ENCODE data around the gene CMTR1.

Gene CMTR1

GRCh38 chr6:37477656-37478435, 44.8 kb downstream of the CMTR1 start:
- peaks cover 28% of the 10 kb centered on the region for H3K36me3 ChIP-seq (replicated peaks)
- no peak overlapping the region for H3K27ac ChIP-seq
- H3K4me3 ChIP-seq (ENCODE audit: low read depth, low read length), result no peak overlapping the region
- H3K27me3 ChIP-seq (replicated peaks), result no peaks in the 10 kb centered on the region
- no peak for DNase-seq
- TF ChIP-seq, protein P1, sequence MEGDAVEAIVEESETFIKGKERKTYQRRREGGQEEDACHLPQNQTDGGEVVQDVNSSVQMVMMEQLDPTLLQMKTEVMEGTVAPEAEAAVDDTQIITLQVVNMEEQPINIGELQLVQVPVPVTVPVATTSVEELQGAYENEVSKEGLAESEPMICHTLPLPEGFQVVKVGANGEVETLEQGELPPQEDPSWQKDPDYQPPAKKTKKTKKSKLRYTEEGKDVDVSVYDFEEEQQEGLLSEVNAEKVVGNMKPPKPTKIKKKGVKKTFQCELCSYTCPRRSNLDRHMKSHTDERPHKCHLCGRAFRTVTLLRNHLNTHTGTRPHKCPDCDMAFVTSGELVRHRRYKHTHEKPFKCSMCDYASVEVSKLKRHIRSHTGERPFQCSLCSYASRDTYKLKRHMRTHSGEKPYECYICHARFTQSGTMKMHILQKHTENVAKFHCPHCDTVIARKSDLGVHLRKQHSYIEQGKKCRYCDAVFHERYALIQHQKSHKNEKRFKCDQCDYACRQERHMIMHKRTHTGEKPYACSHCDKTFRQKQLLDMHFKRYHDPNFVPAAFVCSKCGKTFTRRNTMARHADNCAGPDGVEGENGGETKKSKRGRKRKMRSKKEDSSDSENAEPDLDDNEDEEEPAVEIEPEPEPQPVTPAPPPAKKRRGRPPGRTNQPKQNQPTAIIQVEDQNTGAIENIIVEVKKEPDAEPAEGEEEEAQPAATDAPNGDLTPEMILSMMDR (IDR thresholded peaks at IDR 0.05; ENCODE audit: low read depth, low read length, missing control alignments), result no peak
- in situ Hi-C loops (cut with HindIII; ENCODE audit: low pct_ligation_motif_present, low sequenced_read_pairs), result no loop called here

DNA sequence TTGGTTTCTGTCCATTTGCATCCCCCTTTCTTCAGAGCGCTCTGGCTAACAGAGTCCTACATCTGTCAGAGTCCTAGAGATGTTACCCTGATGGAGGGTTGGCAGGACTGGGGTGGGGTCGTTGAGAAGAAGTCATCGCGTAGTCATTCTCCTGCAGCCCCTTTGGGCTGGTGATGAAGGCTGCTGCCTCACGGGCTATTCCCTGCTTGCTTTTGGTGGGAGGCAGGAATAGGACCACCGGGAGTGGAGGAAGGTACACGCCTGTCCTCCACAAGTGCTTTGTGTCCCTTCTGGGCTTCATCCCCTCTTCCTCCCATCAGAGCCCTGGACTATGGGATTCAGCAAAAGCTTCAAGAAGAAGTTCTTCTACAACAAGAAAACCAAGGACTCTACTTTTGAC, 45.8 kb downstream of the CMTR1 start:
- in situ Hi-C loops (cut with HindIII; ENCODE audit: low pct_ligation_motif_present, low sequenced_read_pairs), result no loop called here
- H3K27ac ChIP-seq, result no peak overlapping the region
- H3K27me3 ChIP-seq (replicated peaks), result no peaks in the 10 kb centered on the region
- no peak for DNase-seq
- no peak overlapping the region for H3K4me3 ChIP-seq (ENCODE audit: low read depth, low read length)
- peaks cover 33% of the 10 kb centered on the region for H3K36me3 ChIP-seq (replicated peaks)
- TF ChIP-seq, protein P1 (IDR thresholded peaks at IDR 0.05; ENCODE audit: low read depth, low read length, missing control alignments), result no peak

DNA sequence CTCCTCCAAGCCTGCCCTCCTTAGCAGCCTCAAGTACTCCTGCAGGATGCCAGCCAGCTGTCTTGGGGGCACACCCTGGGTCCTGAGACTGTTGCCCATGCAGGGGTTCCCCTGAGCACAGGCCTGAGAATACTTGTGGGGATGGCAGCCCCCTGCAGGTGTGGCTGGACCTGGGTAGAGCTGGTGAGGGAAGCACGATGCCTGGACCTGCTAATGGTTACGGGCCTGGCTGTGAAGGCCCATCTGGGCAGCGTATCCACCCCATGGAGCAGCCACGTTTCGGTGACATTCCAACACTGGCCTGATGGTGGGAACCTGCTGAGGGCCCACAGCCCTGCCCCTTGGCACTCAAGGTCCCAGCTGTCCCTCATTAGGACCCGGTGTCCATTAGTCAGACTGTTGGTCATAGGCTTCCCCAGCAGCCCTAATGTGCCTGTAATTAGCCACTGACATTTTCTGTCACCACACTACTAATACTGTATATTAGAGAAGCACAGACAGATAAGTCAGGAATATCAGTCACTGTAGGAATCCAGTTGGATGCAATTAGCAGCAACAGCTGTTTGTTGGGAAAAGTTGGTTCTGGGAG, 46.3 kb downstream of the CMTR1 start:
- no peak for DNase-seq
- H3K27me3 ChIP-seq (replicated peaks), result no peaks in the 10 kb centered on the region
- peaks cover 33% of the 10 kb centered on the region for H3K36me3 ChIP-seq (replicated peaks)
- no peak overlapping the region for H3K27ac ChIP-seq
- TF ChIP-seq, protein P1 (IDR thresholded peaks at IDR 0.05; ENCODE audit: low read depth, low read length, missing control alignments), result no peak
- in situ Hi-C loops (cut with HindIII; ENCODE audit: low pct_ligation_motif_present, low sequenced_read_pairs), result no loop called here
- H3K4me3 ChIP-seq (ENCODE audit: low read depth, low read length), result no peak overlapping the region

DNA sequence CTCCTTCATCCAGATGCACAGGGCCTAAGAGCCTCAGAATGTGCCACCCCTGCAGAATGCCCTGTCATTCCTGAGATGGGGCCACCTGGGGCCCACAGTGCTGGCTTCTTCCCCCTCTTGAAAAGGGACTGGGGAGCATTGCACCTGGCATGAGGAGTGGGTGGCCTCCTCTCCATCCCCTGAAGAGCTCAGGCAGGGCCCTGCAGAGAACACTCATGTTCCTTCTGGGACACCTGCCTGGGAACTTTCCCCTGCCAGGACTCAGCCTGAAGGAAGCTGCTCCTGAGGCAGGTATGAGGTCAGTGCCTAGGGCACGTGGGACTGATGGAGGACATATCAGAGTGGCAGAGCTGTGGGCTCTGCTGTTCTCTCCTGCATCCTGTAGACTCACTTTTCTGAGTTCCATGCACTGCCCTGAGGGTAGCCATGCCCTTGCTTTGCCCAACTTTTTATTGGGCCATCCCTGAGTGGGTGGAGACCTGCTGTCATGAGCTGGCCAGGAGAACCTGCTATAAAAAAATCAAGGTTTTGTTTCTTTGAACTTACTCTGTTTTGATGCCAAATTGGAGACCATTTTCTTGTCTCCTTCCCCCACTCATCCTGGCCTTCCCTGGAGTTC, 47.2 kb downstream of the CMTR1 start:
- no peaks in the 10 kb centered on the region for H3K27me3 ChIP-seq (replicated peaks)
- in situ Hi-C loops (cut with HindIII; ENCODE audit: low pct_ligation_motif_present, low sequenced_read_pairs), result no loop called here
- H3K27ac ChIP-seq, result no peak overlapping the region
- H3K36me3 ChIP-seq (replicated peaks), result peaks cover 31% of the 10 kb centered on the region
- DNase-seq, result no peak
- H3K4me3 ChIP-seq (ENCODE audit: low read depth, low read length), result no peak overlapping the region
- TF ChIP-seq, protein P1 (IDR thresholded peaks at IDR 0.05; ENCODE audit: low read depth, low read length, missing control alignments), result no peak

- TF ChIP-seq, protein P1 (IDR thresholded peaks at IDR 0.05; ENCODE audit: low read depth, low read length, missing control alignments), result no peak
- Histone ChIP-seq H3K27ac (no peak overlapping the region), H3K4me3 (ENCODE audit: low read depth, low read length) (no peak overlapping the region), H3K27me3 (replicated peaks) (no peaks in the 10 kb centered on the region), H3K36me3 (replicated peaks) (peaks cover 29% of the 10 kb centered on the region)
- in situ Hi-C loops (cut with HindIII; ENCODE audit: low pct_ligation_motif_present, low sequenced_read_pairs), result no loop called here
- no peak for DNase-seq
Measured at GRCh38 chr6:37480951-37481534, 48.0 kb downstream of the CMTR1 start.
